Mucosa of descending colon (tissue), 3 donors: Measurements from ENCODE around the gene TRHDE. TPM values are rescaled to one million over a fixed set of nuclear protein-coding genes. Genes with fewer than 3 reads are reported as not detected.

ENCODE experiments used
- ATAC-seq: fragments of 200-7000 bp; cut with Tn5 transposase; one replicate; pipeline ENCODE4 v1.9.1; 2020; ENCODE audit warnings: mild to moderate bottlenecking, moderate library complexity
- DNase-seq, 3 donors: peaks; one replicate each; pipeline ENCODE4 v3.0.0-alpha.2; 2020
- H3K36me3 ChIP-seq: fragments of 200-600 bp; one replicate; pipeline ENCODE4 v1.8.0; 2021; ENCODE audit warnings: low read depth, mild to moderate bottlenecking
- H3K4me1 ChIP-seq: fragments of 200-600 bp; one replicate; pipeline ENCODE4 v1.8.0; 2021; ENCODE audit warnings: low read depth, mild to moderate bottlenecking
- H3K4me3 ChIP-seq: fragments of 200-600 bp; one replicate; pipeline ENCODE4 v1.8.0; 2021; ENCODE audit warnings: mild to moderate bottlenecking
- H3K9me3 ChIP-seq: fragments of 200-600 bp; one replicate; pipeline ENCODE4 v1.8.0; 2021; ENCODE audit warnings: mild to moderate bottlenecking
- CTCF ChIP-seq: fragments of 200-600 bp; IDR thresholded peaks from one replicate; pipeline ENCODE4 v1.8.0; 2022; ENCODE audit warnings: antibody characterized with exemption, mild to moderate bottlenecking
- intact Hi-C, 2 donors: fragments of 100-400 bp; cut with DNase I in 1 of 2; cut with micrococcal nuclease in 1 of 2; formaldehyde crosslinking; loops; one replicate each; pipeline versions ENCODE4 v1.11.0 to v1.11.1; 2022; cut with DNase I, micrococcal nuclease
- total RNA-seq, 3 donors: library from RNA; stranded (reverse); fragmentation: NEBNext Ultra II Directional in 2 of 3; extraction: Animal tissue kit (Norgen Biotek cat#: 25700) in 2 of 3; gene quantifications; one replicate each; pipeline versions ENCODE4 v1.2.1 to v1.2.4, GENCODE V29; 2021 to 2023
- donor health status: DM: no; HTN: no; CAD: no; lungs with moderate emphysema.
- donor health status: DM: no; HTN: no; CAD: no.
- donor health status: DM: no; HTN: yes; CAD: no.

The TRHDE gene
- total RNA-seq, 3 donors from 2014 or later = 4.7 to 11.2 (median 6.2) TPM

- no peak for ATAC-seq
- intact Hi-C loops = no loop called here
- Histone ChIP-seq H3K36me3 (no peaks in the 10 kb centered on the region), H3K4me3 (no peak overlapping the region), H3K4me1 (no peaks in the 10 kb centered on the region), H3K9me3 (no peaks in the 10 kb centered on the region)
- TF ChIP-seq CTCF = no peak
- no peak for DNase-seq
Measured at GRCh38 chr12:72318341-72318740, 46.2 kb downstream of the TRHDE start.

DNA sequence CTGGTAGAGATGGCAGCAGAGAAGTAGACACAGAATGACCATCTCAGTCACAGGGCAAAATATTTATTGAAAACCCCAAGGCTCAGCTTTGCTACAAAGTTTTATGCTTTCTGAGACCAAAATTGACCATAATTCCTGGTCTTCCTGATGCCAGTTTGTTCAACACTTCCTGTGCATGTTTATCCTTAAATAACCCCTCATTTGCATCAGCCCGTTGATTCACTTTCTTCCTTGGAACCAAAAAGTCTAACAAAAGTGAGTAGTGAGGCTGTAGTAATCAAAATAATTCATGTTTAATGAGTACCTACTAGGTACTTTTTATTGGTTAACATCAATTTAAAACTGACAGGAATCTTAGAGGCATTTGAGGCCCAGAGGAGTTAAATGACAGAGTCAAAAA, 51.7 kb downstream of the TRHDE start:
- TF ChIP-seq CTCF = no peak
- H3K4me1 ChIP-seq = no peaks in the 10 kb centered on the region
- DNase-seq = no peak
- intact Hi-C loops = no loop called here
- H3K36me3 ChIP-seq = no peaks in the 10 kb centered on the region
- no peak for ATAC-seq
- no peaks in the 10 kb centered on the region for H3K9me3 ChIP-seq
- no peak overlapping the region for H3K4me3 ChIP-seq

DNA sequence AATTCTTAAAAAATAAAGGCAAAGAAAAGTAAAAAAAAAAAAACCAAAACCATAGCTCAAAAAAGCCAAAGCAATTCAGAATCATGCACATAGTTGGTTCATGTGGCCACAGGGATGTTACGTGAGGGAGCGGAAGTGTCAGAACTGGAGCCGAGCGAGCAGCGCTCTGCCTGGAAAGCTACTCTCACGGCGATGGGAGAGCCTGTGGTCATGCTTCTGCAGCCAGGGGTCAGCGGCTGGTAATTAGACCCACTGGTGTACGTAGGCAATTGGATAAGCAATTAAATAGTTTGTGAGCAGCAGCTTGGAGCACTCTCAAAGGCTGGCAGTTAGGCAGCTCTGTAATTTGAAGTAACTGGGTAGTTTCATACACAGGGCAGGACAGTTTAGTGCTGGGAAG, 58.1 kb downstream of the TRHDE start:
- Histone ChIP-seq H3K4me3 (no peak overlapping the region), H3K36me3 (no peaks in the 10 kb centered on the region), H3K4me1 (no peaks in the 10 kb centered on the region), H3K9me3 (no peaks in the 10 kb centered on the region)
- no peak for TF ChIP-seq CTCF
- ATAC-seq = no peak
- intact Hi-C loops = no loop called here
- DNase-seq = no peak

DNA sequence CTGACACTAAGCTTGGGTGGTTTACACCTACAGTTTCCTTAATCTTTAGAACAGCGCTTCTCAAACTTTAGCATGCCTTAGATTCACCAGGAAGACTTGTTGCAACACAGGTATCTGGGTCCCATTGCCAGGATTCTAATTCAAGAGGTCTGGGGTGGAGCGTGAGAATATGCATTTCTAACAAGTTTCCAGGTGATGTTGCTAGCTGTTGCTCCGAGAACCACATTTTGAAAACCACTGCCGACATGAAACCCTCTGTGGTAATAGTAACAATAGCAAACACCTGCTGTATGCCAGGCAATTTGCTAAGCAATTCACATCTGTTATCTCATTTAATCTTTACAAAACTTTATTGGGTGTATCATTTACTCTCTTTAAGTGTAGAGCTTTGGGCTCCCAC, 58.6 kb downstream of the TRHDE start:
- no peak for ATAC-seq
- intact Hi-C loops = no loop called here
- no peaks in the 10 kb centered on the region for H3K36me3 ChIP-seq
- H3K4me3 ChIP-seq = no peak overlapping the region
- DNase-seq = no peak
- no peaks in the 10 kb centered on the region for H3K9me3 ChIP-seq
- no peak for TF ChIP-seq CTCF
- no peaks in the 10 kb centered on the region for H3K4me1 ChIP-seq

DNA sequence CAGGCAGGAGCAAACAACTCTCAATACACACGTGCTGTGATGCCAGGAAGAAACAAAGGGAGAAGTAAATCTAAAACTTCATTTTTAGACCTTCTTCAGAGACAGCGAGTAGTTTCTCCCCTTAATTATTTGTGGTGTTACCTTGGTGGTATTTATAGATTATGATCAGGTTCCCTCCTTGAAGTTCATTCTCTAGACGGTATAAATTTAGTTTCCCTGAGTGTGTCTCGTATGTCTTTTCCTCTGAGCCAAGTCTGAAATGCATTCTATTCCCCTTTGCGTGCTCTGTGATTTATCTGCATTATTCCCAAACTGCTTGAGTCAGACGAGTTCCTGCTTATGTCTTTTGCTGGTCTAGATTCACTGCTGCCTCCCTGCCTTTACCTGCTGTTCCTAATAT, 65.2 kb downstream of the TRHDE start:
- Histone ChIP-seq H3K4me1 (no peaks in the 10 kb centered on the region), H3K4me3 (no peak overlapping the region), H3K36me3 (no peaks in the 10 kb centered on the region), H3K9me3 (no peaks in the 10 kb centered on the region)
- no peak for ATAC-seq
- no peak for DNase-seq
- intact Hi-C loops = no loop called here
- TF ChIP-seq CTCF = no peak

DNA sequence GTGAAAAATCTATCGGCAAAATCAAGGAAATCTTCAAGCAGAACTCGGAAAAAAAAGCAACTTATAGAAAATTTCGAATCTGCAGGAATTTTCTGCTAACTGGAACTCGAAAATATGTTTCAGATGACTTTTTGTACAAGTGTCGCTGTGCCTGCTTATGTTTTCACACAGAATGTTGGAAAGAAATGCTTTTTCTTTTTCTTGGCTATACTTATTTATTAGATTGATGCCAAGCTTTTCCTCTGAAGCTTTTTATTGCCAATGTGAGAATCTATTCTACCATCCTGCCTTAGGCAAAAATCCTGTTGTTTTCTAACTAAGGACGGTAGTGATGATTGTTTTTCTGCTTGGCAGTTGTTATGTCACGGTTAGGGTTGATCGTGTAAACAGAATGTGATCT, 65.8 kb downstream of the TRHDE start:
- ATAC-seq (no peak), DNase-seq (no peak)
- TF ChIP-seq CTCF = no peak
- H3K9me3 ChIP-seq = no peaks in the 10 kb centered on the region
- no peaks in the 10 kb centered on the region for H3K36me3 ChIP-seq
- no peaks in the 10 kb centered on the region for H3K4me1 ChIP-seq
- intact Hi-C loops = no loop called here
- no peak overlapping the region for H3K4me3 ChIP-seq
